Colonic mucosa (tissue), 4 donors: ENCODE measurements around the gene BBX. TPM values are rescaled to one million over a fixed set of nuclear protein-coding genes. Genes with fewer than 3 reads are reported as not detected.

Experiments used
- DNase-seq: peaks from one replicate; pipeline ENCODE4 v3.0.0-alpha.2; 2020
- H3K27ac ChIP-seq: fragments of 200-600 bp; one replicate; pipeline ENCODE4 v1.8.0; 2021
- H3K27me3 ChIP-seq: fragments of 200-600 bp; one replicate; pipeline ENCODE4 v1.8.0; 2021
- H3K36me3 ChIP-seq: fragments of 200-600 bp; one replicate; pipeline ENCODE4 v1.8.0; 2021
- H3K4me1 ChIP-seq: fragments of 200-600 bp; one replicate; pipeline ENCODE4 v1.8.0; 2021; ENCODE audit warnings: mild to moderate bottlenecking
- H3K4me3 ChIP-seq: fragments of 200-600 bp; one replicate; pipeline ENCODE4 v1.8.0; 2021
- H3K9ac ChIP-seq, 2 donors: one replicate each; pipeline ENCODE4 v1.7.0; 2013; ENCODE audit warnings: control low read depth in 2 of 2, low read depth in 2 of 2, low read length in 2 of 2
- H3K9me3 ChIP-seq: fragments of 200-600 bp; one replicate; pipeline ENCODE4 v1.8.0; 2021
- intact Hi-C: fragments of 100-400 bp; cut with DNase I; formaldehyde crosslinking; loops from one replicate; pipeline ENCODE4 v1.14.1; 2022
- total RNA-seq, 2 donors: library from RNA; stranded (reverse); fragmentation: NEBNext Ultra II Directional in 1 of 2; extraction: Animal tissue kit (Norgen Biotek cat#: 25700) in 1 of 2; gene quantifications; one replicate each; pipeline ENCODE4 v1.2.1, GENCODE V29; 2021
- TF ChIP-seq, protein P1 (sequence below): fragments of 200-600 bp; IDR thresholded peaks from one replicate; pipeline ENCODE4 v1.8.0; 2022; ENCODE audit warnings: antibody characterized with exemption, mild to moderate bottlenecking
- donor health status: healthy.
- donor health status: DM: no; HTN: no; CAD: no.
- donor health status: DM: no; HTN: no; CAD: no.

Gene BBX
- total RNA-seq, 2 donors from 2014 or later, result 21.5 to 44.3 TPM

DNA sequence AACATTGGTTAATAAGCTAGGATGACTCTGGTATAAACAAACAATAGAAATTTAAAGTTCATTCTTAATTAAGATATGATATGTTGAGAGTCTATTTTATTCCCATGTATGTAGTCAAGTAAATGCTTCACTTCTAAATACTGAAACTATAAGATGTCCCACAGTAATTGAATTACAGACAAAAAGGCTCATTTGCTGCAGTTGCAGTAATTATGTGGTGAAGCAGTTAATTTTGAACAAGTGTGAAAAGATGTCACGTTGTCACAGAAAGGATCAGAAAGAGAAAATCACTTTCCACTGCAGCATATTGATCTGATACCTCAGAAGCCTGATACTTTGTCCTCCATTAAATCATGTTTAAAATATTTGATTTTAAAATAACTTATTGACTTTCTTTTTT, 159.8 kb downstream of the BBX start:
- intact Hi-C loops, result no loop called here
- no peak overlapping the region for H3K9ac ChIP-seq

DNA sequence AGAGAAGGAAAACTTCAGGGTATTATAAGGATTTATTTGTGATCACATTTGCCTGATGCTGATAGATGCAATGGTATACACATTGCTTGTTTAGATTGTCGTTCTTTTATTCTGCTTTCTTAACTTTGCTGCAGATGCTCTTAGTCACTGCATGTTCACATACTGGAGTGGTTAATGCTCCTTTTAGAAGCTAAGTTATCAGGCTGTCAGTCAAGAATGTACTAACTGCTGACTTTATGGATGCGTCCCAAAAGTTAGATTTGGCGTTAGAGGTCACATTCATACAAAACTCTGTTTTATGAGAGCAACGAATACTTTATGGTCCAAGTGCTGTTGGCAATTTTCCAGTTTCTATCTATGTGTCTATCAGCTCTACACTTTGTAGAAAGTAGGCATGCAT, 160.7 kb downstream of the BBX start:
- Histone ChIP-seq H3K27ac (no peak overlapping the region), H3K27me3 (no peaks in the 10 kb centered on the region), H3K9ac (no peak overlapping the region), H3K4me1 (no peaks in the 10 kb centered on the region), H3K4me3 (no peak overlapping the region), H3K36me3 (no peaks in the 10 kb centered on the region), H3K9me3 (no peaks in the 10 kb centered on the region)
- no peak for DNase-seq
- intact Hi-C loops, result no loop called here
- TF ChIP-seq, protein P1, sequence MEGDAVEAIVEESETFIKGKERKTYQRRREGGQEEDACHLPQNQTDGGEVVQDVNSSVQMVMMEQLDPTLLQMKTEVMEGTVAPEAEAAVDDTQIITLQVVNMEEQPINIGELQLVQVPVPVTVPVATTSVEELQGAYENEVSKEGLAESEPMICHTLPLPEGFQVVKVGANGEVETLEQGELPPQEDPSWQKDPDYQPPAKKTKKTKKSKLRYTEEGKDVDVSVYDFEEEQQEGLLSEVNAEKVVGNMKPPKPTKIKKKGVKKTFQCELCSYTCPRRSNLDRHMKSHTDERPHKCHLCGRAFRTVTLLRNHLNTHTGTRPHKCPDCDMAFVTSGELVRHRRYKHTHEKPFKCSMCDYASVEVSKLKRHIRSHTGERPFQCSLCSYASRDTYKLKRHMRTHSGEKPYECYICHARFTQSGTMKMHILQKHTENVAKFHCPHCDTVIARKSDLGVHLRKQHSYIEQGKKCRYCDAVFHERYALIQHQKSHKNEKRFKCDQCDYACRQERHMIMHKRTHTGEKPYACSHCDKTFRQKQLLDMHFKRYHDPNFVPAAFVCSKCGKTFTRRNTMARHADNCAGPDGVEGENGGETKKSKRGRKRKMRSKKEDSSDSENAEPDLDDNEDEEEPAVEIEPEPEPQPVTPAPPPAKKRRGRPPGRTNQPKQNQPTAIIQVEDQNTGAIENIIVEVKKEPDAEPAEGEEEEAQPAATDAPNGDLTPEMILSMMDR, result no peak

More for the DNA sequence above, 159.8 kb downstream of the BBX start:
- no peak overlapping the region for H3K4me3 ChIP-seq
- no peaks in the 10 kb centered on the region for H3K9me3 ChIP-seq
- H3K27me3 ChIP-seq, result no peaks in the 10 kb centered on the region
- H3K4me1 ChIP-seq, result no peaks in the 10 kb centered on the region
- TF ChIP-seq, protein P1, result no peak
- no peaks in the 10 kb centered on the region for H3K36me3 ChIP-seq
- DNase-seq, result no peak
- no peak overlapping the region for H3K27ac ChIP-seq

DNA sequence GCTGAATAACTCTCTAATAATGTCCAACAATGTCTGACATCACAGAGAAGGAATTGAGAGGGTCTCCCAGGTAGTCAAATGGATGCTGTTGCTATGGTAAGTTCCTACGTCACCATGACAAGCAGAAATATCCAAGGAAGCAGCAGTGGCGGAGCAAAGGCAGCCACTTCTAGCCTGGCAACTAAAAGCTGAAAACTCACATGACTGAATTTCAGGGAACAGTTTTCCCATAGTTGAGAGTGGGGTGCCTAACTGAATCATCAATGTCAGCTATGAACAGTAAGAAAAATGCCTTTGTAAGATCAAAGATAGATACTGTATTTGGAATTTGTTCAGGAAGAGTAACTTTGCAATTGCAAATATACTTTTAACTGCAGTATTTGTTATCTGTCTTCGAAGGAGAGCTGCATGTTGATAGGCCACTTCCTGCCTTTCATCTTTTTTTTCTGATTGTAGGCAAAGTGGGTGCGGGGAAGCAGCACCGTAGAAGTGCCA, 161.7 kb downstream of the BBX start:
- Histone ChIP-seq H3K9me3 (no peaks in the 10 kb centered on the region), H3K9ac (no peak overlapping the region), H3K36me3 (no peaks in the 10 kb centered on the region), H3K4me3 (no peak overlapping the region), H3K27ac (no peak overlapping the region), H3K4me1 (no peaks in the 10 kb centered on the region), H3K27me3 (no peaks in the 10 kb centered on the region)
- TF ChIP-seq, protein P1, result no peak
- DNase-seq, result no peak
- intact Hi-C loops, result no loop called here

DNA sequence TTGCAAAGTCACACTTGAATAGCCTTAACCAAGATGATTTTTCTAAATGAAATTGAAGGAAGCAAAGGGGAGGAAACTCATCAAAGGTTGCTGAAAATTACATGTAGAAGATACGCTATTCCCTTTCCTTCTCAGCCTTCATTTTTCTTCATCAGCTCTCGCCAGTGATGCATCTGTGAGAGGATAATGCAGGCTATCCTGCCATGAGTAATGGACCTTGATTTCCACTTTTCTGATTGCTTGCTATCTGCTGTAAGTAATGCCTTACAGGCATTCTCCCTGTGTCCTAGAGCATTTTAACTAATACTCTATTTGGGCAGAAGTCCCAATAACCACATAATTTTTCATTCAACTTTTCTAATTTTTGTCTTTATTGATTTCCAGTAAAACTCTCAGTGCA, 162.6 kb downstream of the BBX start:
- no peaks in the 10 kb centered on the region for H3K36me3 ChIP-seq
- H3K27ac ChIP-seq, result no peak overlapping the region
- intact Hi-C loops, result no loop called here
- H3K9ac ChIP-seq, result no peak overlapping the region
- H3K4me3 ChIP-seq, result no peak overlapping the region
- TF ChIP-seq, protein P1, result no peak
- no peak for DNase-seq
- H3K9me3 ChIP-seq, result no peaks in the 10 kb centered on the region
- no peaks in the 10 kb centered on the region for H3K27me3 ChIP-seq
- H3K4me1 ChIP-seq, result no peaks in the 10 kb centered on the region

DNA sequence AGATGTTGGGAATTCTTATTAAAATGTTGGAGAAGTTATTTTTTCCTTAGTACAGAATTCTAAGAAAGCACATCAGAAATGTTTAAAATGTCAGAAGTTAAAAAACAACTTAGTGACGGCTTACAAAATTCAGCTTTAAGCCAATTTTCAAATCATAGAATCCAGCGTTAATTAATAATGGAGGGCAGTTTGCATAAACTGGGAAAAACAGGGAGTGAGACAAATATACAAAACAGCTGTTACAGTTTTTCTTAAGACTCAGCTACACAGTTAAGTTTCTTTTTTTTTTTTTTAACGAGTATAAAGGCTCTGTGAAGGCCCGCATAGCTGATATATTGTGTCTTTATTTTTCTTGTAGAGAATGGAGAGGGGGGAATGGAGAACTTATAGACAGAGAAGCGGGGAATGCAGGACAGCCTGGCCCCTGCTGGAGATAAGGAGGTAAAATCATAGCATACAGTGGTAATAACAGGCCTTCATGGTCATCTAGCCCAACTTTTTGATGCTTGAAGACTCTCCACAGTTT, 164.4 kb downstream of the BBX start:
- H3K9me3 ChIP-seq, result no peaks in the 10 kb centered on the region
- no peak overlapping the region for H3K27ac ChIP-seq
- no peak for DNase-seq
- intact Hi-C loops, result no loop called here
- no peaks in the 10 kb centered on the region for H3K27me3 ChIP-seq
- no peak overlapping the region for H3K4me3 ChIP-seq
- H3K9ac ChIP-seq, result no peak overlapping the region
- TF ChIP-seq, protein P1, result no peak
- H3K36me3 ChIP-seq, result no peaks in the 10 kb centered on the region
- H3K4me1 ChIP-seq, result no peaks in the 10 kb centered on the region
